Tibial nerve (tissue), 4 donors: ENCODE results near the gene COL9A2.

ENCODE experiments used
- EP300 ChIP-seq, 2 donors: sonication (generic); formaldehyde crosslinking; IDR thresholded peaks; one replicate each; pipeline ENCODE4 v1.6.1; 2017; ENCODE audit warnings: antibody characterized with exemption in 2 of 2, mild to moderate bottlenecking in 1 of 2
- POLR2A ChIP-seq, 2 donors: fragments of 450-650 bp; IDR thresholded peaks; one replicate each; pipeline ENCODE4 v1.6.1; 2017; ENCODE audit warnings: antibody characterized with exemption in 2 of 2, mild to moderate bottlenecking in 2 of 2, moderate library complexity in 2 of 2
- TF ChIP-seq, protein P1 (sequence below), 5 experiments: fragments of 200-600 bp in 3 of 5; fragments of 450-650 bp in 2 of 5; sonication (generic) in 3 of 5; IDR thresholded peaks; one replicate each; pipeline ENCODE4 v1.5.1; 2016 to 2019; ENCODE audit warnings: antibody characterized with exemption in 5 of 5, mild to moderate bottlenecking in 3 of 5, moderate library complexity in 2 of 5

DNA sequence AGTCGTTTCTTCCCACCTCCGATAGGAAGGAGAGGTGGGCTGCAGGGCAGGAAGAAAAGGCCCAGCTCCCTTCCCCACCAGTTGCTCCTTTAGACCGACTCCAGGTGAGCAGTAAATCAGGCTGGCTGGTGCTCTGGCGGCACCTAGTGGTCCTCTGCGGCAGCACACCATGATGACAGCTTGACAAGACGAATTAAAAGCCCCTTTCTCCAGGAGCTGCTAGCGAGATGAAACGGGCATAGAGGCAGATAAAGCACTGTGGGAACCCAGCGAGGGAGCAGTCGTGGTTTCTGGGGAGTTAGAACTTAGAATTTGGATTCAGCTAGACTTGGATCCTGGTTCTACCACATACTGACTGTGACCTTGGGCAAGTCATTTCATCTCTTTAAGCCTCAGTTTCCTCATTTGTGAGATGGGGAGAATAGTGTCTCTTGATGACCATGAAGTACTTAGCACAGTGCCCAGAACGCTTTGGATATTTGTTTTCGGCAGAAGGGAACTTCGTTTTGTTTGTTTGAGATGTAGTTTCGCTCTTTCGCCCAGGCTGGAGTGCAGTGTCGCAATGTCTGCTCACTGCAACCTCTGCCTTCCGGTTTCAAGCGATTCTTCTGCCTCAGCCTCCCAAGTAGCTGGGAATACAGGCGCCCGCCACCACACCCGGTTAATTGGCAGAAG lies 21.8 kb upstream of the COL9A2 start:
- TF ChIP-seq POLR2A (IDR thresholded peaks at IDR 0.05) = no peak
- TF ChIP-seq EP300 (IDR thresholded peaks at IDR 0.05) = no peak
- TF ChIP-seq, protein P1, sequence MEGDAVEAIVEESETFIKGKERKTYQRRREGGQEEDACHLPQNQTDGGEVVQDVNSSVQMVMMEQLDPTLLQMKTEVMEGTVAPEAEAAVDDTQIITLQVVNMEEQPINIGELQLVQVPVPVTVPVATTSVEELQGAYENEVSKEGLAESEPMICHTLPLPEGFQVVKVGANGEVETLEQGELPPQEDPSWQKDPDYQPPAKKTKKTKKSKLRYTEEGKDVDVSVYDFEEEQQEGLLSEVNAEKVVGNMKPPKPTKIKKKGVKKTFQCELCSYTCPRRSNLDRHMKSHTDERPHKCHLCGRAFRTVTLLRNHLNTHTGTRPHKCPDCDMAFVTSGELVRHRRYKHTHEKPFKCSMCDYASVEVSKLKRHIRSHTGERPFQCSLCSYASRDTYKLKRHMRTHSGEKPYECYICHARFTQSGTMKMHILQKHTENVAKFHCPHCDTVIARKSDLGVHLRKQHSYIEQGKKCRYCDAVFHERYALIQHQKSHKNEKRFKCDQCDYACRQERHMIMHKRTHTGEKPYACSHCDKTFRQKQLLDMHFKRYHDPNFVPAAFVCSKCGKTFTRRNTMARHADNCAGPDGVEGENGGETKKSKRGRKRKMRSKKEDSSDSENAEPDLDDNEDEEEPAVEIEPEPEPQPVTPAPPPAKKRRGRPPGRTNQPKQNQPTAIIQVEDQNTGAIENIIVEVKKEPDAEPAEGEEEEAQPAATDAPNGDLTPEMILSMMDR (IDR thresholded peaks at IDR 0.05) = peak; percentile 92 to 95 (median 94)
